Trophoblast cell (in vitro differentiated cells and primary cell): ENCODE measurements around the gene HCN4.

Experiments
- DNase-seq, 2 donors: peaks; one replicate each; pipeline ENCODE4 v3.0.0-alpha.2; 2016
- H2AFZ ChIP-seq: 2 replicates; pipeline ENCODE4 v1.6.1; 2013; ENCODE audit warnings: low read length, moderate library complexity, mild to moderate bottlenecking; ENCODE audit not compliant: insufficient read depth, poor library complexity
- H2AK5ac ChIP-seq: 2 replicates; pipeline ENCODE4 v1.6.1; 2013; ENCODE audit warnings: mild to moderate bottlenecking, low read length
- H2BK120ac ChIP-seq: 2 replicates; pipeline ENCODE4 v1.6.1; 2013; ENCODE audit warnings: low read length, mild to moderate bottlenecking, moderate library complexity; ENCODE audit not compliant: insufficient read depth, poor library complexity
- H2BK12ac ChIP-seq: 2 replicates; pipeline ENCODE4 v1.6.1; 2013; ENCODE audit warnings: mild to moderate bottlenecking, low read length, moderate library complexity
- H2BK5ac ChIP-seq: 2 replicates; pipeline ENCODE4 v1.6.1; 2013; ENCODE audit warnings: low read length, low read depth, moderate library complexity, mild to moderate bottlenecking; ENCODE audit not compliant: poor library complexity
- H3K14ac ChIP-seq: 2 replicates; pipeline ENCODE4 v1.6.1; 2013; ENCODE audit warnings: mild to moderate bottlenecking, low read length
- H3K18ac ChIP-seq: 2 replicates; pipeline ENCODE4 v1.6.1; 2013; ENCODE audit warnings: mild to moderate bottlenecking, low read length
- H3K23ac ChIP-seq: 2 replicates; pipeline ENCODE4 v1.6.1; 2013; ENCODE audit warnings: low read length
- H3K27ac ChIP-seq: 2 replicates; pipeline ENCODE4 v1.5.1; 2013; ENCODE audit warnings: low read depth, mild to moderate bottlenecking, inconsistent platforms, low read length, moderate library complexity
- H3K27me3 ChIP-seq: 2 replicates; pipeline ENCODE4 v1.6.1; 2013; ENCODE audit warnings: inconsistent platforms, mild to moderate bottlenecking, low read length, moderate library complexity; ENCODE audit not compliant: insufficient read depth
- H3K36me3 ChIP-seq, 2 experiments: 1 replicate in 1 of 2; 2 replicates in 1 of 2; pipeline ENCODE4 v1.6.1; 2013; ENCODE audit warnings: low read length in 2 of 2, mild to moderate bottlenecking in 2 of 2, moderate library complexity in 1 of 2; ENCODE audit not compliant: insufficient read depth in 2 of 2, control insufficient read depth in 1 of 2
- H3K4ac ChIP-seq: 2 replicates; pipeline ENCODE4 v1.6.1; 2013; ENCODE audit warnings: low read depth, mild to moderate bottlenecking, low read length, moderate library complexity
- H3K4me1 ChIP-seq, 2 experiments: 1 replicate in 1 of 2; 2 replicates in 1 of 2; pipeline ENCODE4 v1.6.1; 2013; ENCODE audit warnings: low read length in 2 of 2, mild to moderate bottlenecking in 2 of 2, moderate library complexity in 1 of 2; ENCODE audit not compliant: insufficient read depth in 2 of 2, control insufficient read depth in 1 of 2
- H3K4me2 ChIP-seq: 2 replicates; pipeline ENCODE4 v1.6.1; 2013; ENCODE audit warnings: inconsistent platforms, mild to moderate bottlenecking, low read length, moderate library complexity
- H3K4me3 ChIP-seq: 2 replicates; pipeline ENCODE4 v1.5.1; 2013; ENCODE audit warnings: mild to moderate bottlenecking, low read depth, low read length, inconsistent platforms
- H3K79me1 ChIP-seq: one replicate; pipeline ENCODE4 v1.6.1; 2013; ENCODE audit warnings: low read length
- H3K79me2 ChIP-seq: 2 replicates; pipeline ENCODE4 v1.6.1; 2013; ENCODE audit warnings: low read length, mild to moderate bottlenecking; ENCODE audit not compliant: control insufficient read depth, insufficient read depth, poor library complexity
- H3K9ac ChIP-seq: 2 replicates; pipeline ENCODE4 v1.6.1; 2013; ENCODE audit warnings: mild to moderate bottlenecking, low read length
- H3K9me3 ChIP-seq: 2 replicates; pipeline ENCODE4 v1.6.1; 2013; ENCODE audit warnings: low read depth, mild to moderate bottlenecking, control low read depth, inconsistent platforms, low read length; ENCODE audit not compliant: insufficient read depth
- H4K12ac ChIP-seq: 2 replicates; pipeline ENCODE4 v1.6.1; 2013; ENCODE audit warnings: low read depth, mild to moderate bottlenecking, low read length, moderate library complexity
- H4K8ac ChIP-seq: 2 replicates; pipeline ENCODE4 v1.6.1; 2013; ENCODE audit warnings: low read depth, mild to moderate bottlenecking, low read length, moderate library complexity
- H4K91ac ChIP-seq: one replicate; pipeline ENCODE4 v1.6.1; 2013; ENCODE audit warnings: low read depth, mild to moderate bottlenecking, low read length, moderate library complexity
- WGBS: extraction: QIAGEN DNeasy Blood & Tissue Kit; methylation state at CpG from one replicate; pipeline ENCODE4 v1.1.7; 2013; ENCODE audit warnings: missing lambda C conversion rate; ENCODE audit not compliant: insufficient read length, insufficient coverage; ENCODE audit errors: extremely low coverage; 5-methylcytosine and 5-hydroxymethylcytosine counted together

The HCN4 gene

GRCh38 chr15:73341886-73342600 is 26.7 kb downstream of the HCN4 start:
- no peak overlapping the region for H3K4me2 ChIP-seq
- H2AFZ ChIP-seq = no peak overlapping the region
- no peak overlapping the region for H3K18ac ChIP-seq
- WGBS = no CpG with 5 or more reads among the region's 14 CpGs
- peaks cover 7% of the 10 kb centered on the region for H3K79me1 ChIP-seq
- no peak overlapping the region for H2BK120ac ChIP-seq
- H2AK5ac ChIP-seq = no peak overlapping the region
- H4K12ac ChIP-seq = no peak overlapping the region
- H3K14ac ChIP-seq = no peak overlapping the region
- no peak overlapping the region for H3K4ac ChIP-seq
- H4K8ac ChIP-seq = no peak overlapping the region
- no peaks in the 10 kb centered on the region for H3K27me3 ChIP-seq
- peaks cover 6% of the 10 kb centered on the region in 2 experiments for H3K36me3 ChIP-seq
- H3K4me3 ChIP-seq = no peak overlapping the region
- DNase-seq = no peak
- H2BK12ac ChIP-seq = no peak overlapping the region
- H3K9me3 ChIP-seq = peaks cover 2% of the 10 kb centered on the region
- no peak overlapping the region for H3K27ac ChIP-seq
- no peak overlapping the region for H3K23ac ChIP-seq
- no peaks in the 10 kb centered on the region for H3K79me2 ChIP-seq
- H2BK5ac ChIP-seq = no peak overlapping the region
- peaks cover 16% of the 10 kb centered on the region in 2 experiments for H3K4me1 ChIP-seq
- H4K91ac ChIP-seq = no peak overlapping the region
- no peak overlapping the region for H3K9ac ChIP-seq

GRCh38 chr15:73340502-73341192 is 28.1 kb downstream of the HCN4 start:
- Histone ChIP-seq H3K4ac (no peak overlapping the region), H3K4me2 (no peak overlapping the region), H3K18ac (no peak overlapping the region), H2BK12ac (no peak overlapping the region), H2AK5ac (no peak overlapping the region), H3K9ac (no peak overlapping the region), H3K36me3 (peaks cover 6% of the 10 kb centered on the region in 2 experiments), H3K14ac (no peak overlapping the region), H2BK120ac (no peak overlapping the region), H2BK5ac (no peak overlapping the region), H3K4me1 (peaks cover 16 to 20% of the 10 kb centered on the region in 2 experiments), H3K79me1 (peaks cover 7% of the 10 kb centered on the region), H3K9me3 (peaks cover 2% of the 10 kb centered on the region), H4K8ac (no peak overlapping the region), H3K4me3 (no peak overlapping the region), H3K27me3 (no peaks in the 10 kb centered on the region), H4K12ac (no peak overlapping the region), H4K91ac (no peak overlapping the region), H3K27ac (no peak overlapping the region), H3K79me2 (no peaks in the 10 kb centered on the region), H3K23ac (no peak overlapping the region), H2AFZ (no peak overlapping the region)
- no peak for DNase-seq
- WGBS = no CpG with 5 or more reads among the region's 9 CpGs

GRCh38 chr15:73338606-73339374 is 30.0 kb downstream of the HCN4 start:
- no peak overlapping the region for H2AFZ ChIP-seq
- no peak overlapping the region for H4K12ac ChIP-seq
- H3K4me1 ChIP-seq = peaks cover 13 to 18% of the 10 kb centered on the region in 2 experiments
- no peak overlapping the region for H3K18ac ChIP-seq
- no peak overlapping the region for H2BK5ac ChIP-seq
- no CpG with 5 or more reads among the region's 9 CpGs for WGBS
- peaks cover 2% of the 10 kb centered on the region for H3K9me3 ChIP-seq
- H3K27ac ChIP-seq = no peak overlapping the region
- H3K27me3 ChIP-seq = no peaks in the 10 kb centered on the region
- no peak overlapping the region for H3K4me3 ChIP-seq
- H3K23ac ChIP-seq = no peak overlapping the region
- peaks cover 6% of the 10 kb centered on the region in 2 experiments for H3K36me3 ChIP-seq
- peaks cover 2% of the 10 kb centered on the region for H3K79me2 ChIP-seq
- no peak overlapping the region for H4K91ac ChIP-seq
- no peak overlapping the region for H3K4ac ChIP-seq
- no peak overlapping the region for H2BK12ac ChIP-seq
- no peak overlapping the region for H2BK120ac ChIP-seq
- H3K79me1 ChIP-seq = peaks cover 8% of the 10 kb centered on the region
- no peak overlapping the region for H3K14ac ChIP-seq
- H3K9ac ChIP-seq = no peak overlapping the region
- H2AK5ac ChIP-seq = no peak overlapping the region
- no peak overlapping the region for H4K8ac ChIP-seq
- H3K4me2 ChIP-seq = no peak overlapping the region
- no peak for DNase-seq

- Histone ChIP-seq H2AFZ (no peak overlapping the region), H3K27ac (no peak overlapping the region)
- WGBS = no CpG with 5 or more reads among the region's 6 CpGs
These were observed 30.7 kb downstream of the HCN4 start for GRCh38 chr15:73338058-73338457.

More at GRCh38 chr15:73338058-73338457, 30.7 kb downstream of the HCN4 start:
- H4K12ac ChIP-seq = no peak overlapping the region
- peaks cover 2% of the 10 kb centered on the region for H3K79me1 ChIP-seq
- no peak overlapping the region for H3K4me3 ChIP-seq
- H3K4ac ChIP-seq = no peak overlapping the region
- peaks cover 2% of the 10 kb centered on the region for H3K79me2 ChIP-seq
- no peak overlapping the region for H2BK120ac ChIP-seq
- no peak overlapping the region for H2AK5ac ChIP-seq
- no peak overlapping the region for H3K18ac ChIP-seq
- no peak overlapping the region for H3K14ac ChIP-seq
- DNase-seq = no peak
- H3K4me1 ChIP-seq = peaks cover 6 to 11% of the 10 kb centered on the region in 2 experiments
- no peaks in the 10 kb centered on the region for H3K9me3 ChIP-seq
- no peak overlapping the region for H3K23ac ChIP-seq
- H3K9ac ChIP-seq = no peak overlapping the region
- H3K36me3 ChIP-seq = peaks cover 3 to 6% of the 10 kb centered on the region in 2 experiments
- no peak overlapping the region for H2BK12ac ChIP-seq
- H2BK5ac ChIP-seq = no peak overlapping the region
- H4K91ac ChIP-seq = no peak overlapping the region
- no peak overlapping the region for H3K4me2 ChIP-seq
- no peak overlapping the region for H4K8ac ChIP-seq
- no peaks in the 10 kb centered on the region for H3K27me3 ChIP-seq
